Nephron progenitor cell (in vitro differentiated cells): Measurements from ENCODE around the gene GALP.

Source experiments
- DNase-seq: peaks from one replicate; pipeline ENCODE4 v3.0.0; 2021
- H3K27ac Mint-ChIP-seq: 2 replicates; pipeline ENCODE4 v1.8.0; 2021; ENCODE audit warnings: mild to moderate bottlenecking, moderate library complexity, mixed read lengths
- H3K27me3 Mint-ChIP-seq: 2 replicates; pipeline ENCODE4 v1.8.0; 2021; ENCODE audit warnings: mild to moderate bottlenecking, low read depth, mixed read lengths; ENCODE audit not compliant: poor library complexity
- H3K36me3 Mint-ChIP-seq: 2 replicates; pipeline ENCODE4 v1.8.0; 2021; ENCODE audit warnings: low read depth, mixed read lengths
- H3K4me1 Mint-ChIP-seq: 2 replicates; pipeline ENCODE4 v1.8.0; 2021; ENCODE audit warnings: mixed read lengths
- H3K4me3 Mint-ChIP-seq: 2 replicates; pipeline ENCODE4 v1.8.0; 2021; ENCODE audit warnings: mild to moderate bottlenecking, moderate library complexity, mixed read lengths
- H3K9me3 Mint-ChIP-seq: 2 replicates; pipeline ENCODE4 v1.8.0; 2021; ENCODE audit warnings: mild to moderate bottlenecking, moderate library complexity, mixed read lengths
- CTCF ChIP-seq: fragments of 200-600 bp; sonication (generic); IDR thresholded peaks from 2 replicates; pipeline ENCODE4 v1.5.0; 2021; ENCODE audit warnings: antibody characterized with exemption

The GALP gene

GRCh38 chr19:56223481-56223880 lies 47.7 kb downstream of the GALP start:
- H3K9me3 Mint-ChIP-seq, result peaks cover 24% of the 10 kb centered on the region
- H3K27ac Mint-ChIP-seq, result no peak overlapping the region
- no peaks in the 10 kb centered on the region for H3K4me1 Mint-ChIP-seq
- peaks cover 40% of the 10 kb centered on the region for H3K36me3 Mint-ChIP-seq
- DNase-seq, result no peak
- no peak overlapping the region for H3K4me3 Mint-ChIP-seq
- no peak for TF ChIP-seq CTCF
- H3K27me3 Mint-ChIP-seq, result peaks cover 6% of the 10 kb centered on the region
